Astrocyte (in vitro differentiated cells and primary cell): ENCODE data around the gene HNRNPDL. TPM values are rescaled to one million over a fixed set of nuclear protein-coding genes. Genes with fewer than 3 reads are reported as not detected.

Experiments
- DNase-seq: peaks from one replicate; pipeline ENCODE4 v3.0.0-alpha.2; 2010; ENCODE audit warnings: low read depth
- FAIRE-seq: peaks from 2 replicates; lab custom pipeline; 2011; peaks lifted over from hg19 to GRCh38; lab: Jason Lieb, UNC
- H2AFZ ChIP-seq: 2 replicates; pipeline ENCODE4 v1.6.0; 2012; ENCODE audit warnings: low read depth, low read length, inconsistent platforms
- H3K27ac ChIP-seq: 2 replicates; pipeline ENCODE4 v1.5.1; 2011; ENCODE audit warnings: low read depth, low read length, inconsistent platforms
- H3K27me3 ChIP-seq: 2 replicates; pipeline ENCODE4 v1.6.0; 2011; ENCODE audit warnings: low read length, inconsistent platforms; ENCODE audit not compliant: insufficient read depth
- H3K36me3 ChIP-seq: 2 replicates; pipeline ENCODE4 v1.5.1; 2011; ENCODE audit warnings: low read length, inconsistent platforms; ENCODE audit not compliant: insufficient read depth
- H3K4me1 ChIP-seq: 2 replicates; pipeline ENCODE4 v1.5.1; 2011; ENCODE audit warnings: low read length, inconsistent platforms; ENCODE audit not compliant: insufficient read depth
- H3K4me2 ChIP-seq: 2 replicates; pipeline ENCODE4 v1.6.0; 2012; ENCODE audit warnings: low read length, inconsistent platforms
- H3K4me3 ChIP-seq: 2 replicates; pipeline ENCODE4 v1.5.1; 2011; ENCODE audit warnings: low read depth, mild to moderate bottlenecking, low read length, inconsistent platforms; ENCODE audit not compliant: insufficient read depth
- H3K79me2 ChIP-seq: 2 replicates; pipeline ENCODE4 v1.6.0; 2012; ENCODE audit warnings: mild to moderate bottlenecking, low read length, inconsistent platforms; ENCODE audit not compliant: insufficient read depth
- H3K9ac ChIP-seq: 2 replicates; pipeline ENCODE4 v1.6.0; 2012; ENCODE audit warnings: mild to moderate bottlenecking, low read length, inconsistent platforms
- H3K9me3 ChIP-seq: 2 replicates; pipeline ENCODE4 v1.5.1; 2012; ENCODE audit warnings: low read depth, mild to moderate bottlenecking, low read length, inconsistent platforms; ENCODE audit not compliant: insufficient read depth
- H4K20me1 ChIP-seq: 2 replicates; pipeline ENCODE4 v1.6.0; 2012; ENCODE audit warnings: low read length, inconsistent platforms; ENCODE audit not compliant: insufficient read depth
- H3K27ac Mint-ChIP-seq: one replicate; pipeline ENCODE4 v1.8.0; 2021; ENCODE audit warnings: mild to moderate bottlenecking, mixed read lengths; ENCODE audit not compliant: unreplicated experiment
- H3K27me3 Mint-ChIP-seq: one replicate; pipeline ENCODE4 v1.8.0; 2021; ENCODE audit warnings: low read depth, mixed read lengths; ENCODE audit not compliant: unreplicated experiment
- H3K36me3 Mint-ChIP-seq: one replicate; pipeline ENCODE4 v1.8.0; 2021; ENCODE audit warnings: low read depth, mixed read lengths; ENCODE audit not compliant: unreplicated experiment
- H3K4me1 Mint-ChIP-seq: one replicate; pipeline ENCODE4 v1.8.0; 2021; ENCODE audit warnings: low read depth, mixed read lengths; ENCODE audit not compliant: unreplicated experiment
- H3K4me3 Mint-ChIP-seq: one replicate; pipeline ENCODE4 v1.8.0; 2021; ENCODE audit warnings: mild to moderate bottlenecking, moderate library complexity, mixed read lengths; ENCODE audit not compliant: unreplicated experiment
- H3K9me3 Mint-ChIP-seq: one replicate; pipeline ENCODE4 v1.8.0; 2021; ENCODE audit warnings: mild to moderate bottlenecking, mixed read lengths; ENCODE audit not compliant: unreplicated experiment
- EZH2 ChIP-seq: IDR thresholded peaks from 2 replicates; pipeline ENCODE4 v1.6.1; 2012; ENCODE audit warnings: mild to moderate bottlenecking, low read length, inconsistent platforms; ENCODE audit not compliant: insufficient read depth
- total RNA-seq: library from RNA; stranded (reverse); gene quantifications from 2 replicates; pipeline ENCODE4 v1.2.1, GENCODE V29; 2021
- TF ChIP-seq, protein P1 (sequence below): IDR thresholded peaks from 2 replicates; pipeline ENCODE4 v1.5.1; 2011; ENCODE audit warnings: low read depth, mild to moderate bottlenecking, inconsistent platforms, low read length, moderate library complexity; ENCODE audit not compliant: insufficient read depth

Gene HNRNPDL
- total RNA-seq, 1 donor from 2014 or later = 220 TPM

DNA sequence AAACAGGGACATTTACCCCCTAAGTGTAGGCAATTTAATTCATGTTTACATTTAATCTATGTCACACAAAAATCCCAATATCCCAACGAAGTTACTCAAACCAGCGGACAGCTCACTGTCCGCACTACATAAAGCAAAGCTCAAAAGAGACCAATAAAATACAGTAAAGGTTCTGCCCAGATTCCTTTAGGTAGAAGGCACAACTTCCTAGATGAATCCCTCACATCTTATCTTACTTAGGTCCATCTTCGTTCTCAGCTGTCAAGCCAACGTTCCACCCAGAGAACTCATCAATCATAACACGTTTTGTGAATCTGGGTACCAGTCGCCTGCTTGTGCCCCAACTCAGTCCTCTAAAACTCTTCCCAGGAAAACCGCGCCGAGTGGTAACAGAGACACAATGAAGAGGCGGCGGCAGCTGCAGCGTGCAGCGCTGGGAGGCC is 1.7 kb downstream of the HNRNPDL start:
- Histone ChIP-seq H3K27me3 (no peaks in the 10 kb centered on the region), H3K27ac (peak overlapping the region; percentile 98), H2AFZ (no peak overlapping the region), H3K4me3 (peak overlapping the region; percentile 99), H3K9me3 (no peaks in the 10 kb centered on the region), H3K36me3 (peaks cover 47% of the 10 kb centered on the region), H3K79me2 (peaks cover 85% of the 10 kb centered on the region), H3K4me2 (peak overlapping the region; percentile 93), H3K9ac (peak overlapping the region; percentile 98), H3K4me1 (peaks cover 36% of the 10 kb centered on the region), H4K20me1 (peaks cover 77% of the 10 kb centered on the region)
- FAIRE-seq (no peak), DNase-seq (no peak)
- TF ChIP-seq, protein P1, sequence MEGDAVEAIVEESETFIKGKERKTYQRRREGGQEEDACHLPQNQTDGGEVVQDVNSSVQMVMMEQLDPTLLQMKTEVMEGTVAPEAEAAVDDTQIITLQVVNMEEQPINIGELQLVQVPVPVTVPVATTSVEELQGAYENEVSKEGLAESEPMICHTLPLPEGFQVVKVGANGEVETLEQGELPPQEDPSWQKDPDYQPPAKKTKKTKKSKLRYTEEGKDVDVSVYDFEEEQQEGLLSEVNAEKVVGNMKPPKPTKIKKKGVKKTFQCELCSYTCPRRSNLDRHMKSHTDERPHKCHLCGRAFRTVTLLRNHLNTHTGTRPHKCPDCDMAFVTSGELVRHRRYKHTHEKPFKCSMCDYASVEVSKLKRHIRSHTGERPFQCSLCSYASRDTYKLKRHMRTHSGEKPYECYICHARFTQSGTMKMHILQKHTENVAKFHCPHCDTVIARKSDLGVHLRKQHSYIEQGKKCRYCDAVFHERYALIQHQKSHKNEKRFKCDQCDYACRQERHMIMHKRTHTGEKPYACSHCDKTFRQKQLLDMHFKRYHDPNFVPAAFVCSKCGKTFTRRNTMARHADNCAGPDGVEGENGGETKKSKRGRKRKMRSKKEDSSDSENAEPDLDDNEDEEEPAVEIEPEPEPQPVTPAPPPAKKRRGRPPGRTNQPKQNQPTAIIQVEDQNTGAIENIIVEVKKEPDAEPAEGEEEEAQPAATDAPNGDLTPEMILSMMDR = no peak
- no peak for TF ChIP-seq EZH2
- H3K4me3 Mint-ChIP-seq = peak overlapping the region; percentile 97
- H3K36me3 Mint-ChIP-seq = peaks cover 20% of the 10 kb centered on the region
- no peaks in the 10 kb centered on the region for H3K9me3 Mint-ChIP-seq
- H3K27me3 Mint-ChIP-seq = no peaks in the 10 kb centered on the region
- peak overlapping the region; percentile 77 for H3K27ac Mint-ChIP-seq
- H3K4me1 Mint-ChIP-seq = peaks cover 31% of the 10 kb centered on the region

DNA sequence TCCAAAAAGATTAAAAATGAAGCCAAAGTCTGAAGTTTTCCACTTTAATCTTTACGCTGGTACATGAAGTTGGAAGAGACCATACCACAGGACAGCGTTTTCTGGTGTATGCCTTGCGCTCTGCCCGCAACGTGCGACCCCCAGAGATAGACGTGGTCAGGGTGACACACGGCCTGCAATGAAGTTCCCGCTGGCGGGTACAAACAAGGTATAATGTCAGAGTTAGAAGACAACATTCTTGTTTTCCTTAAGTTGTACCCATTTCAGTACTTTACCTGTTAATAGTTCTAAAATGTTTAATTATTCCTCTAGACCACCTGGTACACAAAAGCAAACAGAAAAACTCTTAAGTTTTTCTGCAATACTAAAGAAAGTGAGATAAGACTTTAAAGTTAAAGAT is 4.8 kb downstream of the HNRNPDL start:
- H3K4me3 ChIP-seq = no peak overlapping the region
- H3K4me2 ChIP-seq = peak overlapping the region; percentile 93
- H3K9me3 ChIP-seq = no peaks in the 10 kb centered on the region
- Mint-ChIP-seq H3K4me3 (peak overlapping the region; percentile 97), H3K27ac (peak overlapping the region; percentile 51), H3K27me3 (no peaks in the 10 kb centered on the region), H3K4me1 (peaks cover 38% of the 10 kb centered on the region), H3K36me3 (peaks cover 26% of the 10 kb centered on the region), H3K9me3 (no peaks in the 10 kb centered on the region)
- H3K27ac ChIP-seq = no peak overlapping the region
- FAIRE-seq (no peak), DNase-seq (no peak)
- peaks cover 36% of the 10 kb centered on the region for H3K4me1 ChIP-seq
- H4K20me1 ChIP-seq = peaks cover 76% of the 10 kb centered on the region
- H2AFZ ChIP-seq = no peak overlapping the region
- TF ChIP-seq, protein P1 = no peak
- no peak for TF ChIP-seq EZH2
- H3K36me3 ChIP-seq = peaks cover 55% of the 10 kb centered on the region
- H3K9ac ChIP-seq = no peak overlapping the region
- peaks cover 54% of the 10 kb centered on the region for H3K79me2 ChIP-seq
- H3K27me3 ChIP-seq = no peaks in the 10 kb centered on the region

DNA sequence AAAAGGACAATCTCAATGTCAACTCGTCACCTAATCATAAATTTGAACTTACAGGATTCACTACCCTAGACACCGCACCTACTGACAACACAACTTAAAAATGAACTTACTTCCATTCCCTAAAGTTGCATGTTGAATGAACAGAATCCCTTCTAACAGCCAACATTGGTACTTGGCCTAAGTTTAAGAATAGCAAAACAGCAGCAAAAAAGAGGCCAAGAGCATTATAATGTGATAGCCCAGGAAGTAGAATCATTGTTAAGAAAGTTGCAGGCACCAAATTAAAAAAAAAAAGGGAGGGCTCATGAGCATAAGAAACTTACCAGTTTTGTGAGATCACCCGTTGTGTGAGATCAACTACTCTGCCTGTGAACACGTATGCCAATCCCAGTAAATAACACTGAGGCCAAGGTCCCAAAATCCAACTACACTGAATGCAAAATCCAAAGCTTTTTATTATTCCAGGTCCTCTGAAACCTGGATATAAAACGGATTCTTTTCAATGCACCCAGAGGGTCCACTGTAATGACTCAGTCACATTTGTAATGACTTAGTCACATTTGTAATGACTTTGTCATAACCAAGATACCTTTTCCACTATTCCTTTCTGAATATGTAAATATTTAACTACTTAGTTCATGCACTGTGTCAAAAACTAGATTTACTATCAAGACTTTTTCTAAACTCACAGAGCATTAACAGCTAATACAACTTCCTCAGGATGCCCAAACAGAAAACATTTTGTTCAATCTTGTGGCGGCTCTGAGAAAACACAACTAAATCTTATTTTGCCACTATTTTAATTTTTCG is 6.8 kb downstream of the HNRNPDL start:
- peaks cover 53% of the 10 kb centered on the region for H3K36me3 ChIP-seq
- Mint-ChIP-seq H3K4me3 (peak overlapping the region; percentile 72), H3K36me3 (peaks cover 23% of the 10 kb centered on the region), H3K27me3 (no peaks in the 10 kb centered on the region), H3K4me1 (peaks cover 38% of the 10 kb centered on the region), H3K9me3 (no peaks in the 10 kb centered on the region), H3K27ac (peak overlapping the region; percentile 29)
- H3K4me2 ChIP-seq = peak overlapping the region; percentile 93
- H3K27ac ChIP-seq = peak overlapping the region; percentile 47
- FAIRE-seq (peak; percentile 20), DNase-seq (peak; percentile 38)
- H3K4me3 ChIP-seq = no peak overlapping the region
- peaks cover 70% of the 10 kb centered on the region for H4K20me1 ChIP-seq
- peaks cover 36% of the 10 kb centered on the region for H3K4me1 ChIP-seq
- peak overlapping the region; percentile 21 for H3K9ac ChIP-seq
- TF ChIP-seq EZH2 = no peak
- TF ChIP-seq, protein P1 = no peak
- no peaks in the 10 kb centered on the region for H3K9me3 ChIP-seq
- H2AFZ ChIP-seq = no peak overlapping the region
- H3K27me3 ChIP-seq = no peaks in the 10 kb centered on the region
- peaks cover 39% of the 10 kb centered on the region for H3K79me2 ChIP-seq
